Panc1 (cell line): ENCODE results near the gene MUC22. TPM values are rescaled to one million over a fixed set of nuclear protein-coding genes. Genes with fewer than 3 reads are reported as not detected.

ENCODE experiments used
- ATAC-seq: fragments of 200-7000 bp; cut with Tn5 transposase; 2 replicates; pipeline ENCODE4 v1.9.1; 2020; ENCODE audit warnings: mild to moderate bottlenecking, moderate library complexity
- BruUV-seq: library from RNA; stranded (reverse); fragments of 400-500 nt; replicated peaks from 2 replicates; lab custom pipeline; 2021; lab: Mats Ljungman, UMichigan
- CTCF ChIA-PET: fragments of 300-600 bp; sonication (Branson Sonifier 250); formaldehyde crosslinking; loops from one replicate; lab custom pipeline; 2022; ENCODE audit warnings: antibody characterized with exemption; lab: Charles Lee
- POLR2A ChIA-PET: fragments of 300-600 bp; sonication (Branson Sonifier 250); formaldehyde crosslinking; loops from one replicate; lab custom pipeline; 2022; ENCODE audit warnings: antibody characterized with exemption; lab: Charles Lee
- DNase-seq: peaks from one replicate; pipeline ENCODE4 v3.0.0-alpha.2; 2010; ENCODE audit warnings: low read depth, low spot score
- H3K27ac ChIP-seq: 2 replicates; pipeline ENCODE4 v1.5.1; 2011; ENCODE audit warnings: mild to moderate bottlenecking, low read length, inconsistent platforms
- H3K27me3 ChIP-seq: fragments of 200-500 bp; sonication (Bioruptor generic); 2 replicates; pipeline ENCODE4 v1.6.0; 2014; ENCODE audit warnings: low read length, inconsistent platforms; ENCODE audit not compliant: control insufficient read depth, insufficient read depth
- H3K36me3 ChIP-seq: fragments of 200-500 bp; sonication (Bioruptor generic); 2 replicates; pipeline ENCODE4 v1.5.1; 2014; ENCODE audit warnings: inconsistent platforms, mild to moderate bottlenecking, low read length, moderate library complexity; ENCODE audit not compliant: control insufficient read depth, insufficient read depth
- H3K4me1 ChIP-seq: 2 replicates; pipeline ENCODE4 v1.5.1; 2011; ENCODE audit warnings: inconsistent platforms, mild to moderate bottlenecking, low read length, moderate library complexity; ENCODE audit not compliant: control insufficient read depth, insufficient read depth
- H3K4me3 ChIP-seq, 2 experiments: 2 replicates each; pipeline ENCODE4 v1.5.1; 2011 to 2012; ENCODE audit warnings: low read depth in 2 of 2, low read length in 2 of 2, mild to moderate bottlenecking in 2 of 2, inconsistent platforms in 1 of 2, moderate library complexity in 1 of 2
- H3K9me3 ChIP-seq: fragments of 200-500 bp; sonication (Bioruptor generic); 2 replicates; pipeline ENCODE4 v1.5.1; 2014; ENCODE audit warnings: low read depth, mild to moderate bottlenecking, inconsistent platforms, low read length, moderate library complexity; ENCODE audit not compliant: control insufficient read depth, insufficient read depth
- POLR2AphosphoS5 ChIP-seq: IDR thresholded peaks from 2 replicates; pipeline ENCODE4 v1.6.1; 2012; ENCODE audit warnings: mild to moderate bottlenecking, low read depth, low read length, moderate library complexity
- SIN3A ChIP-seq: IDR thresholded peaks from 2 replicates; pipeline ENCODE4 v1.6.1; 2012; ENCODE audit warnings: low read depth, mild to moderate bottlenecking, low read length, moderate library complexity, borderline replicate concordance; ENCODE audit not compliant: insufficient read depth
- TCF7L2 ChIP-seq: IDR thresholded peaks from 2 replicates; pipeline ENCODE4 v1.6.1; 2011; ENCODE audit warnings: mild to moderate bottlenecking, low read depth, low read length, inconsistent platforms
- in situ Hi-C: cut with HindIII; loops from 2 replicates; pipeline ENCODE4 v1.10.0; 2016; ENCODE audit warnings: low sequenced_read_pairs, low pct_unique_long_range_greater_than_20kb
- intact Hi-C: fragments of 100-400 bp; cut with micrococcal nuclease; formaldehyde crosslinking; loops from one replicate; pipeline ENCODE4 v1.10.0; 2022; ENCODE audit not compliant: unreplicated experiment
- total RNA-seq: library from RNA; stranded (reverse); gene quantifications from one replicate; pipeline ENCODE4 v1.2.1, GENCODE V29; 2021; ENCODE audit not compliant: unreplicated experiment
- TF ChIP-seq, protein P1 (sequence below): fragments of 450-650 bp; IDR thresholded peaks from 2 replicates; pipeline ENCODE4 v1.5.1; 2017; ENCODE audit warnings: mild to moderate bottlenecking
- TF ChIP-seq, protein P2 (sequence below), 2 experiments: IDR thresholded peaks; 2 replicates each; pipeline ENCODE4 v1.6.1; 2011 to 2012; ENCODE audit warnings: low read depth in 2 of 2, control low read depth in 1 of 2, low read length in 1 of 2, mild to moderate bottlenecking in 1 of 2, moderate library complexity in 1 of 2; ENCODE audit not compliant: insufficient read depth in 1 of 2

The MUC22 gene
- total RNA-seq, 1 experiment from 2014 or later, result not detected

DNA sequence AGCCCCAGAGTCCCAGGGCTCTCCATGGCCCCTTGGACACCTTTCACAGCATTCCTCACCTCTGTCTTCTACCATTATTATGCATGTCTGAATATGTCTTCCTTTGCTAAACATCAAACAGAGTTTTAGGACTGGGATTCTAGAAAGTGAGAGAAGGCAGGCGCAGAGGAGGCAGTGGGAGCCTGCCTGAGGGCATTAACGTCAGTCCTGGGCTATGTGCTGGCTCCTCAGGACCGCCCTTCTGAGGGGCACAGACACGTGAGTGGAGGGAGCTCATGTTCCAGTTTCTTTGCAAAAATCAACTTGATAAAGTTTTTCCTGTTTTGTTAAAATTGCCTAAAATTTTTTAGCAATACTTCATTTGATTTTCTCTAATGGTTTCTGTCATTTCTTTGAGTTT is 64.1 kb downstream of the MUC22 start:
- no peak for DNase-seq
- intact Hi-C loops, result loop anchor here (5.0 kb wide), 1 partner anchor 142 kb away; the partner anchor contains the start of gene SFTA2
- POLR2A ChIA-PET, result no interaction called here
- H3K27me3 ChIP-seq, result no peaks in the 10 kb centered on the region
- CTCF ChIA-PET, result interaction anchor here (0.6 kb wide), 1 partner anchor 25 kb away, joined by 5 read pairs; no protein-coding TSS in a partner anchor
- no peak overlapping the region for H3K4me3 ChIP-seq
- TF ChIP-seq, protein P1, sequence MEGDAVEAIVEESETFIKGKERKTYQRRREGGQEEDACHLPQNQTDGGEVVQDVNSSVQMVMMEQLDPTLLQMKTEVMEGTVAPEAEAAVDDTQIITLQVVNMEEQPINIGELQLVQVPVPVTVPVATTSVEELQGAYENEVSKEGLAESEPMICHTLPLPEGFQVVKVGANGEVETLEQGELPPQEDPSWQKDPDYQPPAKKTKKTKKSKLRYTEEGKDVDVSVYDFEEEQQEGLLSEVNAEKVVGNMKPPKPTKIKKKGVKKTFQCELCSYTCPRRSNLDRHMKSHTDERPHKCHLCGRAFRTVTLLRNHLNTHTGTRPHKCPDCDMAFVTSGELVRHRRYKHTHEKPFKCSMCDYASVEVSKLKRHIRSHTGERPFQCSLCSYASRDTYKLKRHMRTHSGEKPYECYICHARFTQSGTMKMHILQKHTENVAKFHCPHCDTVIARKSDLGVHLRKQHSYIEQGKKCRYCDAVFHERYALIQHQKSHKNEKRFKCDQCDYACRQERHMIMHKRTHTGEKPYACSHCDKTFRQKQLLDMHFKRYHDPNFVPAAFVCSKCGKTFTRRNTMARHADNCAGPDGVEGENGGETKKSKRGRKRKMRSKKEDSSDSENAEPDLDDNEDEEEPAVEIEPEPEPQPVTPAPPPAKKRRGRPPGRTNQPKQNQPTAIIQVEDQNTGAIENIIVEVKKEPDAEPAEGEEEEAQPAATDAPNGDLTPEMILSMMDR, result no peak
- no peak for TF ChIP-seq POLR2AphosphoS5
- TF ChIP-seq, protein P2, sequence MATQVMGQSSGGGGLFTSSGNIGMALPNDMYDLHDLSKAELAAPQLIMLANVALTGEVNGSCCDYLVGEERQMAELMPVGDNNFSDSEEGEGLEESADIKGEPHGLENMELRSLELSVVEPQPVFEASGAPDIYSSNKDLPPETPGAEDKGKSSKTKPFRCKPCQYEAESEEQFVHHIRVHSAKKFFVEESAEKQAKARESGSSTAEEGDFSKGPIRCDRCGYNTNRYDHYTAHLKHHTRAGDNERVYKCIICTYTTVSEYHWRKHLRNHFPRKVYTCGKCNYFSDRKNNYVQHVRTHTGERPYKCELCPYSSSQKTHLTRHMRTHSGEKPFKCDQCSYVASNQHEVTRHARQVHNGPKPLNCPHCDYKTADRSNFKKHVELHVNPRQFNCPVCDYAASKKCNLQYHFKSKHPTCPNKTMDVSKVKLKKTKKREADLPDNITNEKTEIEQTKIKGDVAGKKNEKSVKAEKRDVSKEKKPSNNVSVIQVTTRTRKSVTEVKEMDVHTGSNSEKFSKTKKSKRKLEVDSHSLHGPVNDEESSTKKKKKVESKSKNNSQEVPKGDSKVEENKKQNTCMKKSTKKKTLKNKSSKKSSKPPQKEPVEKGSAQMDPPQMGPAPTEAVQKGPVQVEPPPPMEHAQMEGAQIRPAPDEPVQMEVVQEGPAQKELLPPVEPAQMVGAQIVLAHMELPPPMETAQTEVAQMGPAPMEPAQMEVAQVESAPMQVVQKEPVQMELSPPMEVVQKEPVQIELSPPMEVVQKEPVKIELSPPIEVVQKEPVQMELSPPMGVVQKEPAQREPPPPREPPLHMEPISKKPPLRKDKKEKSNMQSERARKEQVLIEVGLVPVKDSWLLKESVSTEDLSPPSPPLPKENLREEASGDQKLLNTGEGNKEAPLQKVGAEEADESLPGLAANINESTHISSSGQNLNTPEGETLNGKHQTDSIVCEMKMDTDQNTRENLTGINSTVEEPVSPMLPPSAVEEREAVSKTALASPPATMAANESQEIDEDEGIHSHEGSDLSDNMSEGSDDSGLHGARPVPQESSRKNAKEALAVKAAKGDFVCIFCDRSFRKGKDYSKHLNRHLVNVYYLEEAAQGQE (IDR thresholded peaks at IDR 0.05; ENCODE audit: insufficient read depth in 1 of 2, low read depth in 2 of 2, low read length in 1 of 2), result no peak
- no peak for TF ChIP-seq TCF7L2
- no peak for TF ChIP-seq SIN3A
- ATAC-seq, result no peak
- H3K36me3 ChIP-seq, result no peaks in the 10 kb centered on the region
- BruUV-seq, result no TSS peak
- H3K4me1 ChIP-seq, result peaks cover 3% of the 10 kb centered on the region
- no peak overlapping the region for H3K27ac ChIP-seq
- in situ Hi-C loops, result loop anchor here (10.0 kb wide), 1 partner anchor 210 kb away; no protein-coding TSS in a partner anchor
- no peaks in the 10 kb centered on the region for H3K9me3 ChIP-seq

DNA sequence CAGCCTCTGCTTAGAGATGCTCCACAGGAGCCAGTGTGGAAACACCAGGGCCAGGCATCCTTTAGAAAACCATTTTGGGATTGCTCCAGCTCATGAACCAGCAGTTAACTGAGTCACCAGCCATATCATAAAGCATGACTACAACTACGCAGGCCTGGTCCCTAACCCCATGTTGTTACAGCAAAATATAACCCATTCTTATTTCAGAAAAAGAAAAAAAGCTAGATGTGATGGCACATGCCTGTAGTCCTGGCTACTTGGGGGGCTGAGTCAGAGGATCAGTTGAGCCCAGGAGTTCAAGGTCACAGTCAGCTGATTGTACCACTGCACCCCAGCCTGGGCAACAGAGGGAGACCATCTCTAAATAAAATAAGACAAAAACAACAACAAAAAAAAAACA is 65.3 kb downstream of the MUC22 start:
- DNase-seq (no peak), ATAC-seq (no peak)
- ChIA-PET POLR2A (interaction anchor here (0.6 kb wide), 1 partner anchor 129 kb away, joined by 9 read pairs; no protein-coding TSS in a partner anchor), CTCF (no interaction called here)
- in situ Hi-C loops, result loop anchor here (10.0 kb wide), 1 partner anchor 211 kb away; no protein-coding TSS in a partner anchor
- intact Hi-C loops, result no loop called here
- no peak overlapping the region for H3K4me3 ChIP-seq
- no peaks in the 10 kb centered on the region for H3K27me3 ChIP-seq
- no peak overlapping the region for H3K27ac ChIP-seq
- no peaks in the 10 kb centered on the region for H3K36me3 ChIP-seq
- no peak for TF ChIP-seq POLR2AphosphoS5
- TF ChIP-seq, protein P2 (IDR thresholded peaks at IDR 0.05; ENCODE audit: insufficient read depth in 1 of 2, low read depth in 2 of 2, low read length in 1 of 2), result no peak
- TF ChIP-seq, protein P1, result no peak
- no peak for TF ChIP-seq SIN3A
- TF ChIP-seq TCF7L2, result no peak
- BruUV-seq, result no TSS peak
- H3K4me1 ChIP-seq, result peaks cover under 1% of the 10 kb centered on the region
- no peaks in the 10 kb centered on the region for H3K9me3 ChIP-seq
